HS-27A (cell line): ENCODE measurements around the gene IREB2.
"Not testable (repeated sequence)": the region's sequence is repeated elsewhere in the genome, so short reads cannot be mapped to it uniquely, and the experiment has no call there.

Experiments used
- DNase-seq: peaks from one replicate; pipeline ENCODE4 v3.0.0-alpha.2; 2012; ENCODE audit warnings: low read depth, missing footprints

Gene IREB2

DNA sequence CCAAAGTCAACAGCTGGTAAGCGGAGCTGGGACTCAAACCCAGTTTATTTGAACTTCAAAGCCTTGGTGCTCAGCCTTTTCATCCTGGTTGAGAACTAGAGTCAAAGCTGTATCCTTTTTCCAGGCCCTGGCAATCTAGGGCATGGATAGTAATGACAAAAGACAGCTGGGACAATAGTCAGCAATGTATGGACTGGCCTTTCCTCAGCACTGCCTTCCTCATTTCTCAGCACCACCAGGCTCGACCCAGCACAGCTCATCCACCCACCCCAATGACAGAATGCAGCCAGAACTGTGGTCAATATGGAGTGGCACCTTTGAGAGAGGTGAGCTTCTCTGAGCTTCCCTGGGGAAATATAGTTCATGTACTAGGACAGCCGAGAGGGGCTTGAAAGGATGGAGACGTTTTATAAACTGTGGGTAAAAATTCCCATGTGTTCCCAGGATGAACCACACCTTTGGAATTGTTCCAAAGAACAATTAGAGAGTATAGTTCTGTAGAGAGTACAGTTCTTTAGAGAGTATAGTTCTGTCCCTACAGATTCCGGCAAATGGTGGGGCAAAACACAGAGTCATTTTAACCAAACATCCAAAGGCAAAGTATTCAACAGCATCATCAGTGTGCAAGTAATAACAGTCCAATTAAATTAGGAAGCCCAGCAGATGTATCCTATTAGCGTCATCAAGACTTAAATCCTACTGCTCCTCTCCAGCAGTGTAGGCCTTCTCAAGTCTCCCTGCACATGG is 30.2 kb upstream of the IREB2 start:
- DNase-seq, result no peak

DNA sequence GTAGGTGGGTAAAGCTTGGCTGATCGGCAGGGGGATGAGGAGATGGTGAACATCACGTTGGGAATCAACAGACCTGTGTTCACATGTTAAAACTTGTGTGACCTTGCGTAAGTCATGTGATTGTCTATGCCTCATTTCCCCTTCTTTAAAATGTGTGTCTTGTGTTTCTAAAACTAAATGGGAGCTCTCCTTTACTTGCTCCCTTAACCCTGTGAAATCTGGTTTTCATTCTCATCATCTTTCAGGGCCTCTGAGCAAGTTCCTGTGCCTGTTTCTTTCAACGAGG is 29.7 kb upstream of the IREB2 start:
- no peak for DNase-seq

DNA sequence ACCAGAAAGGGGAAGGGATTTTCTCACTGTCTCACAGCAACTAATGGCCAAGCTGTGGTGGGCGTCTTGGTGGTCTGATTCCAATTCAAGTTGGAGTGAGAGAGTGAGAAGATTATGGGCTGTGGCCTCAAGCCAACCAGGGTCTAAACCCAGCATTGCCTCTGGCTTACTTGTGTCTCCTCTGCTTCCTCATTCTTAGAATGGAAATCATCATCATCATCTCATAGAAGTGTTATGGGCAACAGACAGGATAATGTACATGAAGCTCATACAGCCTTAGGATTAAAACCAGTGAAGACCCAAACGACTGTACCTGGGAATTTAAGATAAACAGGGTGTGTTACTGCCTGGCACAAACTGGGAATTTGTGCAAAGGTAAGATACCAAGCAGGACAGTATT is 29.1 kb upstream of the IREB2 start:
- no peak for DNase-seq

DNA sequence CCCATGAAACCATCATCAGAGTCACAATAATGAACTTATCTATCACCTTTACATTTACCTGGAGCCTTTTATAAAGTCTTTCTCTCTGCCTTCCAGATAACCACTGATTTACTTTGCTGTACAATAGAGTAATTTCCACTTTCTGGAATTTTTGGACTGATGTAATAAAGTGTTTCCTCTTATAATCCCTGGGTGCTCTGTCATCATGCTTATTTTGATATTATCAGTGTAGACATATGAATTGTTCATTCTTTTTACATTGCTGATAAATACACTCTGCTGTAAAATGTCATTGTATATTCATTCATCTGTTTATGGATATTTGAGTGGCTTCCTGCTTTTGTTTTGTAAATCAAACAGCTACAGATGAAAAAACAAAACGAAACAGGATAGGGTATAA is 27.0 kb upstream of the IREB2 start:
- no peak for DNase-seq

DNA sequence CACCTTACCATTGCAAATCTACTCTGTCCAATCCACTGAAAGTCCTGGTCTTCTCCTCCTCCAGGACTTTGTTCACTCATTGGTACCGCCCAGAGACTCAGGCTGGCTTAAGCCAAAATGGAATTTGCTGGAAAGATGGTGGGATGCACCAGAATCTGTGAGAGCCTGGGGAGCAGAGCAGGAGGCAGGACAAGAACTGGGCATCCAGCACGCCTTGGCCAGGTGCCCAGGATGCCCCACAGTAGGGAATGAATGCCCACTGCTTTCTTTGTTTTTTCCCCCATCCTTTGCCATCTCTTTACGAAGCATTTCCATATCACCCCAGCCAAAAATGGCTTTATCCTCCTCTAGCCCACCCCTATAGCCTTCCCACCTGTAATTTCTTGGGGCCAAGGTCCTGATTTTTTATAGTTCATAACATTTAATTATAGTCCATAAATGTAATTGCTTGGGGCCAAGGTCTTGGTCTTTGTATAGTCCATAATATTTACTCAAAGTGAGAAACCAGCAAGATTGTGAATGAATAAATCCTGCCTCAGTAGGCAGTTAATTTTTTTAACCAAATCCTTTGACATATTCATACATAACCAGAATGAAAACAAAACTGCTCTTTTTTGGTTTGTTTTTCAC is 23.3 kb upstream of the IREB2 start:
- DNase-seq, result no peak

DNA sequence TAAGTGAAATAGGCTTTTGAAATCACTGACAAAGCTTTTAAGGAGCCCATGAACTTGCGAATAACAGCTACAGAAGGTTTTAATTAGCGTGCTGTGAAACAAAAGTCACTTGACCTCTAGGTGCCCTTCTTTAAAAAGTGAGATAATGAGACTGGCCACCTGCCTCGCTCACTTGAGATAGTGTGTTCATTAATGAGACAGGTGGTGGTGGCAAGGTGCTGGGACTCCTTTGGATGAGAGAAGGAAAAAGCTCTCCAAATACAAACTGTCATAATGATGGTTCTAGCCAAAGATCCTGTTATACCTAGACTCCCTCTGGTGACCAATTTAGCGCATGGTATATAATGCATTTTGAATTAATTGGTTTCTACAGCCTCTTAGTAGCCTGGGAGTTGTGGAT is 22.7 kb upstream of the IREB2 start:
- DNase-seq, result no peak

DNA sequence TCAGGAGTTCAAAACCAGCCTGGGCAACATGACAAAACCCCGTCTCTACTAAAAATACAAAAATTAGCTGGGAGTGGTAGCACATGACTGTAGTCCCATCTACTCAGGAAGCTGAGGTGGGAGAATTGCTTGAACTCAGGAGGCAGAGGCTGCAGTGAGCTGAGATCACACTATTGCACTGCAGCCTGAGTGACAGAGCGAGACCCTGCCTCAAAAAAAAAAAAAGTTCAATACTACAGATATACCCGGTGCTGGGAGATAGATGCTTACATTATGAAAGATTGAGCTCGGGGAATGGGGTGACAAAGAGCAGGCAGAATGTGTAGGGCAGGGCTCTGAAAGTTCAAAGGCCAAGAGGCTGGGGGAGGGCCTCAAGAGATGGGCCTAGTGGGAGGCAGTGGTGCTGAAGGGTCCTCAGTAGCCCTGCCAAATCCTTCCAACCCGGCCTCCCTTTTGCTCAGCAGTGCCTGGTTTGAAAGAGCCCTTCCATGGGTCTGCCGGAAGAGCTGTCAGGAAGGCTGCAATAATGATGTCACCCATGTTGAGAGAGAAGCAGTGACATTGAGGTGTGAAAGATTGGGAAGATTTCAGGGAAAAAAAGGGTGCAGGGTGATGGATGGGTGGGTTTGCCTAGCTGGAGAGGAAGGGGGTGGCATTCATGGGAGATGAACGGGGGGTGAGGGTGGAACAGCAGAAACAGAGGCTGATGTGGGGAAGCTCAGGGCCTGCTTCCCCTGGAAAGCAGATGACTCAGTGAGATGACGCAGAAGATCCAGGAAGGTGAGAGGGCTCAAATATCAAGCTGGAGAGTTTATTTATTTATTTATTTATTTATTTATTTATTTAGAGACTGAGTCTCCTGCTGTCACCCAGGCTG is 20.0 kb upstream of the IREB2 start:
- no peak for DNase-seq

DNA sequence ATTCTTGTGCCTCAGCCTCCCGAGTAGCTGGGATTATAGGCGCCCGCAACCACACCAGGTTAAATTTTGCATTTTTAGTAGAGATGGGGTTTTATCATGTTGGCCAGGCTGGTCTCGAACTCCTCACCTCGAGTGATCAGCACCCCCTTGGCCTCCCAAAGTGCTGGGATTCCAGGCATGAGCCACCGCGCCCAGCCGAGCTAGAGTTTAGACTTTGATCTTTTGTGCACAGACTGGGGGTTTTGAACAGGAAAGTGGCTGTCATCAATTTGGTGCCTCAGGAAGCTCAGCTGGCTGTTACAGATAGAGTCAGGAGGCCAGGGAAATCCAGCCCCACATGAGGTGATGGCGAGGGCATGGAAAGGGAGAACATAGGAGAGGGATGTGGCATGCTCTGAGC is 19.3 kb upstream of the IREB2 start:
- no peak for DNase-seq

DNA sequence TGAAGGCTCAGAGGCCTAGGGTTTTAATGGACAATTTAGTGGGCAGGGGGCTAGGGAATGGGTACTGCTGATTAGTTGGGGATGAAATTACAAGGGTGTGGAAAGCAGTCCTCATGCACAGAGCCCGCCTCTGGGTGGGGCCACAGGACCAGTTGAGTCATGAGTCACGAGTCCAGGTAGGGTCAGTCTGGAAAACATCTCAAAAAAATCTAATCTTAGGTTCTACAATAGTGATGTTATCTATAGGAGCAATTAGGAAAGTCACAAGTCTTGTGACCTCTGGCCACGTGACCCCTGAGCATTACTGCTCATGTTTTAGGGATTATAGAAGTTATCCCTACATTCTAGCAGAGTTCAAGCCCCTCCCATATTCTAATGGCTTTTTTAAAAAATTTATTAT is 18.6 kb upstream of the IREB2 start:
- DNase-seq, result no peak

DNA sequence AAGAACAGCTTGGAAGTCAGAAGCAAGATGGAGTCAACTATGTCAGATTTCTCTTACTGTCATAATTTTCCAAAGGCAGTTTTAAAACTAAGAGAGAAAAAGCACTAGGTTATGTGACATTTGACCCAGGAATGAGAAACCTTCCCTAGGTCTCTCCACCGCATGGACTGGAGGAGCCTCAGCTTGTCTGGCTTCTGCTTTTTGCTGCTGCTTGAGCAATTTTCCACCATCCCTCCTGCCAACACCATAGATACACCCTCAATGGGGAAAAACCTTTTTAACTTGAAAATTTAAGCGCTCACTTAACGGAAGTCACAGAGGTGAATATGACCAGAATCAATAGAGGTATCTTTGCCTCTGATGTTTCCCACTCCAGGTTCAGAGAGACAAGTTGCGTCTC is 17.8 kb upstream of the IREB2 start:
- DNase-seq, result no peak

DNA sequence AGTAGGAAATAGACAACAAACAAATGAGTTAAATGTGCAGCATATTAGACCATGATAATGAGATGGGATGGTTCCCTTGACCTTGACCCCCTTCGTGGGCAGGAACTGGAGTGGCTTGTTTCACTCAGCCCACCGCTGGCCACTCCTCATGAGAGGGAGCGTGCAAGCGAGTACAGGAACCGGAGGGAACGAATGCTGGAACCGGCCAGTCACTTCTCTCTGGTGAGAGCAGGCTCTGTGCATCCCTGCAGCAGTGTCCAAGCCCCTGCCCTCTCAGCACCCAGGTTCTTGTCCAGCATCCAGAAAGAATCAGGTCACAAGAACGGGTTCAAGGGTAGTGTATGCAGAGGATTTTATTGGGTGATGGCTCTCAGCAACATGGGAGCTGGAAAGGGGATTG is 17.2 kb upstream of the IREB2 start:
- DNase-seq, result no peak

DNA sequence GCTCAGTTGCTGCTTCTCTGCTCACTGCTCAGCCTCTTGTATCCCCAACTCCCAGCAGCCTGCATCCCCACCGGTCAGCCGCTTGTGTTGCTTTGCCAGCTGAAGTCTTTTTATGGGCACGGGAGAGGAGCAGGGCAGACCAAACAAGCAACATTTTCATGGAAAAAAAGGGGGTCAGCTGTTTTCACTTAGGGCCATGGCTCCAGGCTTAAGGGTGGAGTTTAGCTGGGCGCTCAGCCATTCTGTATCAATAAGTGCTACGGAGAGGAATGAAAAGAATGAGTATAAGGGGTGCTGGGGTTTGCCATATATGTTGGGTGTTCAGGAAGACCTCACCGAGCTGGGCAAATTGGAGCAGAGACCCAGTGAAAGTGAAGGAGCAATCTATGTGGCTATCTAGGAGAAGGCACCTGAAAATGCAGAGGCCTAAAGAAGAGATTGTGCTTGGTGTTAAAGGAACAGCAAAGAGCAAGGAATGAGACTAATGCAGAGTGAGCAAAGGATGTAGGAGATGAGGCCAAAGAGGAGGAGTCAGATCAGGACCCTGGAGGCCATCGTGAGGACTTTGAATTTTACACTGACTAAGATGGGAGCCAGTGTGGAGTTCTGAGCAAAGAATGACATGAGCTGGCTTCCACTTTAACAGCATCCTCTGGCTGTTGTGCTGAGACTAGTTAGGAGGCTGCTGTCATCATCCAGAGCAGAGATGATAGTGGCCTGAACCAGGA is 16.6 kb upstream of the IREB2 start:
- DNase-seq, result no peak

DNA sequence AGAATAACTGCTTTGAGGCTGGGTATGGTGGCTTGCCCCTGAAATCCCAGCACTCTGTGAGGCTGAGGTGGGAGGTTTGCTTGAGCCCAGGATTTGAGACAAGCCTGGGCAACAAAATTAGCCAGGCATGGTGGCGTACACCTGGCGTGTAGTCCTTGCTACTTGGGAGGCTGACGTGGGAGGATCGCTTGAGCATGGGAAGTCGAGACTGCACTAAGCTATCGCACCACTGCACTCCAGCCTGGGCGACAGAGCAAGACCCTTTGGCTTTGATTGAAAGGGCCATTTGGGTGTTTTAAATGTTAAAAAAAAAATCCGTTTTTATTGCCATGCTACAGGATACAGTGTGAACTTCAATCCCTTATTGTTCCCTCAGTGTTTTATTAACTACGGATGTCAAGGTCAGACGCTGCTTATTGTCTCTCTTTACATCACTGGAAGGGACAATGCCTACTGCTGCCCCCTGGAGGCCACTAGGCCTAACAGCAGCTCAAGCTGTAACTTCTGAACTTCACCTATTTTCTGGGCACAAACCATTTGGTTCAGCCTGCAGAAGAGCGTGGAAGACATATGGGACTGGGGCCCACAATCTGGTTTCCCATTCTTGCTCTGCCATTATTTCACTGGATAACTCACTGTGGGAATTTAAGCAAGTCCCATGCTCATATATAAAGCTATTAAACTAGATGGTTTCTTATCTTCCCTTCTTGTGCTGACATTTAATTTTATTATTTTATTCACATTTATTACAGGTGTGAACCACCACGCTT is 15.3 kb upstream of the IREB2 start:
- DNase-seq, result no peak

DNA sequence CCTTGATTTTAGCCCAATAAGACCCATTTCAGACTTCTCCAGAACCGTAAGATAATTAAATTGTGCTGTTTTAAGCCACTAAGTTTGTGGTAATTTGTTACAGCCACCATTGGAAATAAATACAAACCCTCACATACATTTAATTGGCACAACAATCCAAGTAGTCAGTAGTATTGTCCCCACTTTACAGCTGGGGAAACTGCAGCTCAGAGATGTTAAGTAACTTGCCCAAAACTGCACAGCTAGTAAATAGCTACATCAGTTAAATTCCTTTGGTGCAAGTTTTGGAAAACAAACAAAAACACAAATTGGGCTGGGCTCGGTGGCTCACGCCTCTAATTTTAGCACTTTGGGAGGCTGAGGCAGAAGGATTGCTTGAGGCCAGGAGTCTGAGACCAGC is 13.3 kb upstream of the IREB2 start:
- DNase-seq, result no peak

DNA sequence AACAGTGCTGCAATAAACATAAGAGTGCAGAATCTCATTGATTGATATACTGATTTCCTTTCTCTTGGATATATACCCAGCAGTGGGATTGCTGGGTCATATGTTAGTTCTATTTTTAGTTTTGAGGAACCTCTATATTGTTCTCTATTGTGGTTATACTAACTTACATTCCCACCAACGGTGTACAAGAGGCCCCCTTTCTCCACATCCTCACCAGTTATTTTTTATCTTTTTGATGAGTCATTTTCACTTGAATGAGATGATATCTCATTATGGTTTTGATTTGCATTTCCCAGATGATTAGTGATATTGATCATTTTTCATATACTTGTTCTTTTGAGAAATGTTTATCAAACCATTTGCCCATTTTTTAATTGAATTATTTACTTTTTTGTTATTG is 12.4 kb upstream of the IREB2 start:
- DNase-seq, result no peak

DNA sequence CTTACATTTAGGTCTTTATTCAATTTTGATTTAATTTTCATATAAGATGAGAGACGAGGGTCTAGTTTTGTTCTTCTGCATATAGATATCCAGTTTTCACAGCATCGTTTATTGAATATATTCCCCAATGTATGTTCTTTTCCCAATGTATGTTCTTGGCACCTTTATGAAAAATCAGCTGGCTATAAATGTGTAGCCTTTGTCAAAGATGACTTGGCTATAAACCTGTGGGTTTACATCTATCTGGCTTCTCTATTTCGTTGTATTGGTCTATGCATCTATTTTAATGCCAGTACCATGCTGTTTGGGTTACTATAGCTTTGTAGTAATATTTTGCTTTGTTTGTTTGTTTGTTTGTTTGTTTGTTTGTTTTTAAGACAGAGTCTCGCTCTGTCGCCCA is 11.7 kb upstream of the IREB2 start:
- no peak for DNase-seq

DNA sequence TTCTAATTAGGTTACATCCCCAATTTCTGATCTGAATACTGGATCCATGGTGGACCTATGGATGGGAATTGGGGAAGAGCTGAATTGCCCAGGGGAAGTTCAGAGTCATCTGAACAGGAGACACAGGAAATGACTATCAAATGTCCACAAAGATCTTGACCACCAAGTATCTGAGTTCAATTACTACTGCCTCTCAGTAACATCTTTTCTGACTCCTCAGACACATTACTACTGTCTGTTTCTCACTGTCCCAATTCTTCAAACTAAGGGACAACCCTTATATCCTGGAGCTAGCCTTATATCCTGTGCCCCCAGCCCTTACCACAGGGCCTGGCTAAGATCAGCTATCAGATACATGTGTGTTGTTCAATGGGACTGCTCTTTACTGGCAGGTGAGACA is 10.1 kb upstream of the IREB2 start:
- DNase-seq, result no peak

DNA sequence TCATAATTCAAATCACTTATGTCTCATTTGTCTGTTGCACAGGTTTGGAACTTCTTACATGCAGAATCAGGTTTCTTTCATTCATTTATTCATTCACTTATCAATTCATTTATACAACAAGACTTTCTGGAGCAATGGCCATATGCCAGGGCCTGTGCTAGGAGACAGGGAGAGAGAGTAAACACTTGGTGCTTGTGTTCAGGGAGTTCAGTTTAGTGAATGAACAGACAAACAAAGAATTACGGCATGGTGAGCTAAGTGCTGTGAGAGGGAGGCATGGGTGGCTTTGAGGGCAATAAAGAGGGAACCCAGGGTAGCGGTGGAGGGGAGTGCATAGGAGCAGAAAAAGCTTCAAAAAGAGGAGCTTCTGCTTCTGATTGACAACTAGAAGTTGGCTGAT is 8.5 kb upstream of the IREB2 start:
- no peak for DNase-seq

DNA sequence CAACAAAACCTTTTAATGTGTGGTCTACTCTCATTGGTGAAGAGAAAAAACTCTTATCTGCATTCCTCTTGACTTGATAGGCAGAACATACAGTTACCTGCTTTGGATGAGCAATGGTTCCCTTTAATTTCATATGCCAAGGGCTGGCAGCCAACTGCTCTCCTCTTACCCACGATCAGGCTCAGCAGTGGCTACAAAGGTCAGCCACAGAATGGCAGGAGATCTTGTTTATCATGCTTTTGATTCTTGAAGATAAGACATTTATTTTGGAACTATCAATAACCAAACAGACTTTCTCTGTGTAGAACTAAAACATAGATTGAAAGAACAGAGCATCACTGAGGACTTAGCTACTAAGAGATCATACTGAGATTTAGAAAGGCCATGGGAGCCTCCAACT is 6.1 kb upstream of the IREB2 start:
- DNase-seq, result no peak

DNA sequence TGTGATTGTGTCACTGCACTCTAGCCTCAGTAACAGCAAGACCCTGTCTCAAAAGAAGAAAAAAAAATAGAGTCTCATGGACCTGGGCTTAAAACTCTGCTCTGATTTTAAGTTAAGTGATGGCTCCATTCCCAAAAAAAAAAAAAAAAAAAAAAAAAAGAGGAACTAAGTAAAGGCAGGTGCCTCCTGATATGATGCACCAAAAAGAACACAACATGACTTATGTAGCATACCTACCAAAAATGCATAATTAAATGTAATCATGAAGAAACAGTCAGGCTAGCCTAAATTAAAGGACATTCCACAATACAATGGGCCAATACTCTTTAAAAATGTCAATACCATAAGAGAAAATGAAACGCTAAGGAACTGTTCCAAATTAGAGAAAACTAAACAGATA is 5.4 kb upstream of the IREB2 start:
- DNase-seq, result no peak

DNA sequence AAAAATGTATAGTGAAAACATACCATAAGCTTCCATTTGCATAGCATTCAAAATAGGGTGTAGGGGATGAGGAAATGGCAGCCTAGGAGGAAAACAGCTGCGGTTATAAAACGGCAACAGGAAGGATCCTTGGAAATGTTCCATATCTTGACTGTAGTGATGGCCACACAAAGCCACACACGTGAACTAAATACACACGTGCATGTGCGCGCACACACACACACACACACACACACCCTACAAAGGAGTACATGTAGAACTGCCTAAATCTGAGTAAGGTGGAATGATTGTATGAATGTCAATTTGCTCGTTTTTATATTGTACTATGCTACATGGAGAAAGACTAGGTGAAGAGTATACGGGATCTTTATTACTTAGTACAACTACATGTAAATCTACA is 3.9 kb upstream of the IREB2 start:
- DNase-seq, result no peak

DNA sequence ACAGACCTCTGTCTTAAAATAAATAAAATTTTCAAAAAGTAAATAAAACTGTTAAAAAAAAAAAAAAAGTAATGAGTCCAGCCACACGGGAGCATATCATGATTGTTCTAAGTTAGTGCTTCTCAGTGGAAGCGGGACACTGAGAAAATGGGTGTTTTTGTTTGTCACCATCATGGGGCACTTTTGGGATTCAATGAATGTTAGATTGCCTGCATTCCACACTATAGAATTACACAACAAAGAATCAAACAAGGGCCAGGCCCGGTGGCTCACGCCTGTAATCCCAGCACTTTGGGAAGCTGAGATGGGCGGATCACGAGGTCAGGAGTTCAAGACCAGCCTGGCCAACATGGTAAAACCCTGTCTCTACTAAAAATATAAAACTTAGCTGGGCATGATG is 3.3 kb upstream of the IREB2 start:
- not testable (repeated sequence) for DNase-seq
